ENCODE results near the gene CLTCL1. TPM values are rescaled to one million over a fixed set of nuclear protein-coding genes. Genes with fewer than 3 reads are reported as not detected.

Gene CLTCL1
- total and polyA plus RNA-seq, 9 of the 15 experiments (the other 6 are each of a cell fraction or from before 2014, with no cell fraction given): 1.1 to 11.7 (median 5.0) TPM

- TF ChIP-seq, protein P1, sequence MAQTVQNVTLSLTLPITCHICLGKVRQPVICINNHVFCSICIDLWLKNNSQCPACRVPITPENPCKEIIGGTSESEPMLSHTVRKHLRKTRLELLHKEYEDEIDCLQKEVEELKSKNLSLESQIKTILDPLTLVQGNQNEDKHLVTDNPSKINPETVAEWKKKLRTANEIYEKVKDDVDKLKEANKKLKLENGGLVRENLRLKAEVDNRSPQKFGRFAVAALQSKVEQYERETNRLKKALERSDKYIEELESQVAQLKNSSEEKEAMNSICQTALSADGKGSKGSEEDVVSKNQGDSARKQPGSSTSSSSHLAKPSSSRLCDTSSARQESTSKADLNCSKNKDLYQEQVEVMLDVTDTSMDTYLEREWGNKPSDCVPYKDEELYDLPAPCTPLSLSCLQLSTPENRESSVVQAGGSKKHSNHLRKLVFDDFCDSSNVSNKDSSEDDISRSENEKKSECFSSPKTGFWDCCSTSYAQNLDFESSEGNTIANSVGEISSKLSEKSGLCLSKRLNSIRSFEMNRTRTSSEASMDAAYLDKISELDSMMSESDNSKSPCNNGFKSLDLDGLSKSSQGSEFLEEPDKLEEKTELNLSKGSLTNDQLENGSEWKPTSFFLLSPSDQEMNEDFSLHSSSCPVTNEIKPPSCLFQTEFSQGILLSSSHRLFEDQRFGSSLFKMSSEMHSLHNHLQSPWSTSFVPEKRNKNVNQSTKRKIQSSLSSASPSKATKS (CRISPR knock-in tag; IDR thresholded peaks at IDR 0.05): peak; percentile 33; the same call in 1 of the 2 replicates
- peak; percentile 84 for TF ChIP-seq CHD1 (IDR thresholded peaks at IDR 0.05; ENCODE audit: low read length)
- TF ChIP-seq CXXC5 (CRISPR knock-in tag; IDR thresholded peaks at IDR 0.05): peak; percentile 99
- peak; percentile 47 for TF ChIP-seq HNRNPLL (IDR thresholded peaks at IDR 0.05; ENCODE audit: low read depth, low read length, poor library complexity, severe bottlenecking)
- no peak for TF ChIP-seq MEF2A (IDR thresholded peaks at IDR 0.05; ENCODE audit: control insufficient read depth, low read depth, low read length)
- no peak for TF ChIP-seq TCF7 (IDR thresholded peaks at IDR 0.05; ENCODE audit: borderline replicate concordance)
- TF ChIP-seq JUN (IDR thresholded peaks at IDR 0.05; ENCODE audit: borderline replicate concordance, low read depth, low read length): 0 out of 2 replicates have a peak, but pooled peaks have one; percentile 20
- TF ChIP-seq JUN (CRISPR knock-in tag; IDR thresholded peaks at IDR 0.05; ENCODE audit: borderline replicate concordance): no peak
- TF ChIP-seq VEZF1 (CRISPR knock-in tag; IDR thresholded peaks at IDR 0.05): no peak
- peak; percentile 10; the same call in 1 of the 2 replicates for TF ChIP-seq HCFC1 (IDR thresholded peaks at IDR 0.05; ENCODE audit: low read depth, low read length)
- peak in 1 of 3 experiments; percentile 0; a peak in 1 of 6 replicates for TF ChIP-seq CTCF (IDR thresholded peaks at IDR 0.05 in 2 of 3, conservative IDR thresholded peaks at IDR 0.05 in 1 of 3; ENCODE audit: insufficient read depth in 2 of 3, low read depth in 1 of 3, low read length in 3 of 3)
- TF ChIP-seq ZBTB9 (CRISPR knock-in tag; IDR thresholded peaks at IDR 0.05): peak; percentile 84
- peak; percentile 49 for TF ChIP-seq CHD4 (IDR thresholded peaks at IDR 0.05; ENCODE audit: insufficient read depth, insufficient replicate concordance, low read depth, low read length, poor library complexity, severe bottlenecking)
- TF ChIP-seq KLF1 (tag; IDR thresholded peaks at IDR 0.05): peak; percentile 76; the same call in 1 of the 2 replicates
- TF ChIP-seq RBBP5 (IDR thresholded peaks at IDR 0.05; ENCODE audit: borderline replicate concordance, insufficient read depth, low read length, poor library complexity, severe bottlenecking): peak; percentile 86
- no peak for TF ChIP-seq ZBTB17 (CRISPR knock-in tag; IDR thresholded peaks at IDR 0.05)
- 0 out of 2 replicates have a peak, but pooled peaks have one; percentile 49 for TF ChIP-seq HDAC6 (IDR thresholded peaks at IDR 0.05; ENCODE audit: low read depth, low read length)
- TF ChIP-seq PHF8 (IDR thresholded peaks at IDR 0.05; ENCODE audit: borderline replicate concordance, low read length): peak; percentile 13; the same call in 1 of the 2 replicates
These were observed 122.2 kb downstream of the CLTCL1 start (continued) for GRCh38 chr22:19169002-19169946.
